Measurements from ENCODE around the gene CD300E.

CD300E gene

DNA sequence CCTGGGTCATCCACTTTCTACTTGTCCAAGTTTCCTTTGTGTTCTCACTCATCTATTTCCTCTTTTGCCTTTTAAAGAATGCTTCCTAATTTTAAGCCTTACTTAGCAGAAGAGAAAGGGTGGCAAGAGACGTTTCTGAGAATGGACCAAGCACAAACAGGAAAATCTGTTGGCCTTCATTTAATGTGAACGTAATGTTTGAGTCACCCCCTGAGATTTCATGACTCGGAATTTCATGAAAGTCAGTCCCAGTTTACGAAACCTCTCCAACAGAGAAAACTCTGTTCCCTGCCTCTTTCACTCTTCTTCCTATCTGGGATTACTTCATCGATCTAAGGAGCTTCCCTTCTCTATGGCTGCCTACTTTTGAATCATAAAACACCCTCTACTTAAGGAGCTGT is at the start of gene CD300E:
Gene CD300E, minus strand, starts transcription at position 46 of the 401 bp plus-strand sequence. CDS start 117 bp downstream, outside the sequence.
- Histone ChIP-seq H3K4me1 (ENCODE audit: control insufficient read depth, insufficient read depth, low read length) (peaks cover 5% of the 10 kb centered on the region), H3K4me3 (ENCODE audit: low read length) (no peak within 1 kb of the TSS), H3K27me3 (replicated peaks; ENCODE audit: control insufficient read depth, insufficient read depth, low read length) (peaks cover 33% of the 10 kb centered on the region), H3K9me3 (ENCODE audit: control insufficient read depth, low read length) (peaks cover 9% of the 10 kb centered on the region), H3K9ac (ENCODE audit: low read length) (no peak within 1 kb of the TSS), H3K36me3 (ENCODE audit: control insufficient read depth, insufficient read depth, low read length, severe bottlenecking) (no peaks in the 10 kb centered on the region)
- DNase-seq (ENCODE audit: low read depth) = no peak

- Histone ChIP-seq H3K4me3 (ENCODE audit: low read length) (no peak overlapping the region), H3K9ac (ENCODE audit: low read length) (no peak overlapping the region), H3K4me1 (ENCODE audit: control insufficient read depth, insufficient read depth, low read length) (no peaks in the 10 kb centered on the region), H3K27me3 (replicated peaks; ENCODE audit: control insufficient read depth, insufficient read depth, low read length) (peaks cover 48% of the 10 kb centered on the region), H3K9me3 (ENCODE audit: control insufficient read depth, low read length) (no peaks in the 10 kb centered on the region), H3K36me3 (ENCODE audit: control insufficient read depth, insufficient read depth, low read length, severe bottlenecking) (no peaks in the 10 kb centered on the region)
- DNase-seq (ENCODE audit: low read depth) = peak; percentile 74
These were observed 47.7 kb upstream of the CD300E start for GRCh38 chr17:74671031-74671771.

GRCh38 chr17:74670329-74670728 is 46.8 kb upstream of the CD300E start:
- Histone ChIP-seq H3K4me3 (ENCODE audit: low read length) (no peak overlapping the region), H3K9me3 (ENCODE audit: control insufficient read depth, low read length) (no peaks in the 10 kb centered on the region), H3K9ac (ENCODE audit: low read length) (no peak overlapping the region), H3K27me3 (replicated peaks; ENCODE audit: control insufficient read depth, insufficient read depth, low read length) (peaks cover 42% of the 10 kb centered on the region), H3K4me1 (ENCODE audit: control insufficient read depth, insufficient read depth, low read length) (no peaks in the 10 kb centered on the region), H3K36me3 (ENCODE audit: control insufficient read depth, insufficient read depth, low read length, severe bottlenecking) (no peaks in the 10 kb centered on the region)
- DNase-seq (ENCODE audit: low read depth) = no peak

- DNase-seq (ENCODE audit: low read depth) = no peak
- H3K36me3 ChIP-seq (ENCODE audit: control insufficient read depth, insufficient read depth, low read length, severe bottlenecking) = no peaks in the 10 kb centered on the region
- H3K4me1 ChIP-seq (ENCODE audit: control insufficient read depth, insufficient read depth, low read length) = no peaks in the 10 kb centered on the region
- H3K4me3 ChIP-seq (ENCODE audit: low read length) = no peak overlapping the region
- no peaks in the 10 kb centered on the region for H3K9me3 ChIP-seq (ENCODE audit: control insufficient read depth, low read length)
- no peak overlapping the region for H3K9ac ChIP-seq (ENCODE audit: low read length)
- peaks cover 36% of the 10 kb centered on the region for H3K27me3 ChIP-seq (replicated peaks; ENCODE audit: control insufficient read depth, insufficient read depth, low read length)
These were observed 40.0 kb upstream of the CD300E start for GRCh38 chr17:74663561-74663960.

GRCh38 chr17:74659889-74660288 is 36.4 kb upstream of the CD300E start:
- DNase-seq (ENCODE audit: low read depth) = no peak
- peaks cover 35% of the 10 kb centered on the region for H3K27me3 ChIP-seq (replicated peaks; ENCODE audit: control insufficient read depth, insufficient read depth, low read length)

GRCh38 chr17:74658620-74659019 is 35.1 kb upstream of the CD300E start:
- H3K9me3 ChIP-seq (ENCODE audit: control insufficient read depth, low read length) = no peaks in the 10 kb centered on the region

More at GRCh38 chr17:74659889-74660288, 36.4 kb upstream of the CD300E start:
- Histone ChIP-seq H3K9me3 (ENCODE audit: control insufficient read depth, low read length) (no peaks in the 10 kb centered on the region), H3K9ac (ENCODE audit: low read length) (no peak overlapping the region), H3K4me3 (ENCODE audit: low read length) (no peak overlapping the region), H3K4me1 (ENCODE audit: control insufficient read depth, insufficient read depth, low read length) (no peaks in the 10 kb centered on the region), H3K36me3 (ENCODE audit: control insufficient read depth, insufficient read depth, low read length, severe bottlenecking) (no peaks in the 10 kb centered on the region)

DNA sequence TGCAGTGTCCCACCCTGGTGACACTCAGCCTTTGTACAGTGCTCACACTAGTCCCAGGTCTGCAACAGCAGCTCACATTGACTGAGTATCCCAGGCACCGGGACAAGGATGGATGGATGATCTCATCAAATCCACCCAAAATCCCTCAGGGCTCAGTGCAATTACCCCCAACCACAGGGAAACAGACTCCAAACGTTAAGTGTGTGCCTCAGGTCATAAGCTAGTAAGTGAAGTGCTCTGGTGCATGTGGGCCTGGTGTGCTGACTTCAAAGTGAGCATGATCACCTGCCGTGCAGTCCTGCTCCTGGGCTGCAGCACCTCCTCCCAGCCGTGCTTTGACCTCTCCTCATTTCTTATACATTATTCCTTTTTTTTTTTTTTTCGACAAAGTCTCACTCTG is 31.2 kb upstream of the CD300E start:
- peaks cover 70% of the 10 kb centered on the region for H3K27me3 ChIP-seq (replicated peaks; ENCODE audit: control insufficient read depth, insufficient read depth, low read length)

More at GRCh38 chr17:74658620-74659019, 35.1 kb upstream of the CD300E start:
- peaks cover 40% of the 10 kb centered on the region for H3K27me3 ChIP-seq (replicated peaks; ENCODE audit: control insufficient read depth, insufficient read depth, low read length)
- H3K36me3 ChIP-seq (ENCODE audit: control insufficient read depth, insufficient read depth, low read length, severe bottlenecking) = no peaks in the 10 kb centered on the region
- no peak overlapping the region for H3K4me3 ChIP-seq (ENCODE audit: low read length)
- H3K4me1 ChIP-seq (ENCODE audit: control insufficient read depth, insufficient read depth, low read length) = no peaks in the 10 kb centered on the region
- H3K9ac ChIP-seq (ENCODE audit: low read length) = no peak overlapping the region
- DNase-seq (ENCODE audit: low read depth) = no peak

GRCh38 chr17:74652020-74652419 is 28.5 kb upstream of the CD300E start:
- Histone ChIP-seq H3K4me1 (ENCODE audit: control insufficient read depth, insufficient read depth, low read length) (no peaks in the 10 kb centered on the region), H3K27me3 (replicated peaks; ENCODE audit: control insufficient read depth, insufficient read depth, low read length) (peaks cover 75% of the 10 kb centered on the region), H3K9me3 (ENCODE audit: control insufficient read depth, low read length) (no peaks in the 10 kb centered on the region), H3K9ac (ENCODE audit: low read length) (no peak overlapping the region), H3K4me3 (ENCODE audit: low read length) (no peak overlapping the region), H3K36me3 (ENCODE audit: control insufficient read depth, insufficient read depth, low read length, severe bottlenecking) (no peaks in the 10 kb centered on the region)
- no peak for DNase-seq (ENCODE audit: low read depth)

More for the DNA sequence above, 31.2 kb upstream of the CD300E start:
- no peaks in the 10 kb centered on the region for H3K9me3 ChIP-seq (ENCODE audit: control insufficient read depth, low read length)
- DNase-seq (ENCODE audit: low read depth) = no peak
- H3K4me1 ChIP-seq (ENCODE audit: control insufficient read depth, insufficient read depth, low read length) = no peaks in the 10 kb centered on the region
- no peak overlapping the region for H3K9ac ChIP-seq (ENCODE audit: low read length)
- H3K36me3 ChIP-seq (ENCODE audit: control insufficient read depth, insufficient read depth, low read length, severe bottlenecking) = no peaks in the 10 kb centered on the region
- H3K4me3 ChIP-seq (ENCODE audit: low read length) = no peak overlapping the region

DNA sequence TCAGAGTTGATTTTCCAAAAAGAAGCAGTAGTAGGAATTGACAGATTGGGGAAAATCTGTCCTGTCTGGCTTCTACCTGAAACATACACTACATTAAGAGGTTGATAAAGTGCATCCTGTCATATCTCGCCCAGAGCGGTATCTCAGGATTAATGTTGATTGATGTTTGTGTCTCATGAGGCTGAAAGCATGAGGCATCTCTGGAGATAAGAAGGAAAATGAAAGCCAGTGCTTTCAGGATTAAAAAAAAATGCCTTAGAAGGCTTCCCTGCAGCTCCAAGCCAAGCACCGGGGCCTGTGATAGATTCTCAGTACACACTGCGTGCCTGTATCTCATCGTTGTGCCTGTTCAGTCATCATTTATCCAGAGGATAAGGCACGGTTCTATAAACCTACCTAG is 26.4 kb upstream of the CD300E start:
- Histone ChIP-seq H3K27me3 (replicated peaks; ENCODE audit: control insufficient read depth, insufficient read depth, low read length) (peaks cover 74% of the 10 kb centered on the region), H3K9ac (ENCODE audit: low read length) (no peak overlapping the region), H3K4me1 (ENCODE audit: control insufficient read depth, insufficient read depth, low read length) (no peaks in the 10 kb centered on the region), H3K4me3 (ENCODE audit: low read length) (no peak overlapping the region), H3K9me3 (ENCODE audit: control insufficient read depth, low read length) (no peaks in the 10 kb centered on the region), H3K36me3 (ENCODE audit: control insufficient read depth, insufficient read depth, low read length, severe bottlenecking) (no peaks in the 10 kb centered on the region)
- no peak for DNase-seq (ENCODE audit: low read depth)

DNA sequence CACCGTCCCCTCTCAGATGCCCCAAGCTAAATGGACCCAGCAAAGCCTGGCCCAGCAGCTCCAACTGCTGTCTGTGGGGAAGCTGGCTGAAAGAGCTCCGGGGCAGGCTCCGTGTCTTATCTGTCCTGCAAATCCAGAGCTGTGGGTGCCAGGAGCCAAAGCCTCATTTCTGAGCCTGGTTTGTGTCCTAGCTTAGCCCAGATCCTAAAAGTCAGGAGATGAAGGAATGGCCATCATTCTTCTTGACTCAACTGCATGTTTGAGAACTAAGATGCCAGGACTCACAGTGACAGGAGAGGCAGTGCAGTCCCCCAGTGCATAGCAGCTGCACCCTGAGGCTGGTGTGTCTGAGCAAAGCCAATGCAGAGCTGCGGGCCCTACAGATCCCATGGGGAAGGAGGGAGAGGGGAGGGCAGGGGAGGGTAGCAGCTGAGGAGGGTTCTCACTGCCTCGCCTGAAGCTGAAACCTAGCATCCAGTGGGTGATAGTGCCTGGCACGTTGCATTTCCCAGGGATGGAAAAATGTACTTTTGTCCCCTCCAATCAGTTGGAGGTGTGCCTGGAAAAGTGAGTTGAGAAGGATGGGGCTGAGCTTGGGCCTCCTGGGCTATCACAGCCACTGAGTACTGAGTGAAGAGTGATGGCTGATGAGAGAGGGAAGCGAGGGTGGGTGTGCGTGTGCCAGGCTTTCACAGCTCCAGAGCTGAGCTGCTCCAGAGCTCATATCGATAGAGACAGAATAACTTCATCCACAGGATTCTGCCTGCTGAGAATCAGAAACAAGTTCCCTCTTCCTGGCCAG is 24.5 kb upstream of the CD300E start:
- H3K9me3 ChIP-seq (ENCODE audit: control insufficient read depth, low read length) = peaks cover 2% of the 10 kb centered on the region
- no peak overlapping the region for H3K4me3 ChIP-seq (ENCODE audit: low read length)
- H3K27me3 ChIP-seq (replicated peaks; ENCODE audit: control insufficient read depth, insufficient read depth, low read length) = peaks cover 70% of the 10 kb centered on the region
- no peak overlapping the region for H3K9ac ChIP-seq (ENCODE audit: low read length)
- H3K4me1 ChIP-seq (ENCODE audit: control insufficient read depth, insufficient read depth, low read length) = no peaks in the 10 kb centered on the region
- H3K36me3 ChIP-seq (ENCODE audit: control insufficient read depth, insufficient read depth, low read length, severe bottlenecking) = no peaks in the 10 kb centered on the region
- no peak for DNase-seq (ENCODE audit: low read depth)

DNA sequence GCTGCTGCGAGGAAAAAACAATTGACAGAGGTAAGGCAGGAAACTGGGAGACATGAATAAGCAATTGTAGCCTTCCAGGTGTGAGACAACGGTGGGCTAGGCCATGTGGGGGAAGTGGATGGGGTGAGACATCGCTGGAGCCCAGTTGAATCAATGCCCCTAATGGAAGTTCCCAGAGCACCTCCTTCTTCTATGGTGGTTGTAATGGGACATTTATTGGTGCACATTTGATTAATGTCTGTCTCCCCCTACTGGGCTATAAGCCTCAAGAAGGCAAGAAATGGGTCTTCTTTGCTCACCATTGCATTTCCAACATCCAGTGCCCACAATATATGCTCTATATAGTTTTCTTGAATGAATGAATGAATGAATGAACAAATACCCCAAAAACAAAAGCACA is 22.7 kb upstream of the CD300E start:
- Histone ChIP-seq H3K36me3 (ENCODE audit: control insufficient read depth, insufficient read depth, low read length, severe bottlenecking) (no peaks in the 10 kb centered on the region), H3K27me3 (replicated peaks; ENCODE audit: control insufficient read depth, insufficient read depth, low read length) (peaks cover 66% of the 10 kb centered on the region), H3K9ac (ENCODE audit: low read length) (no peak overlapping the region), H3K4me3 (ENCODE audit: low read length) (no peak overlapping the region), H3K9me3 (ENCODE audit: control insufficient read depth, low read length) (peaks cover 2% of the 10 kb centered on the region), H3K4me1 (ENCODE audit: control insufficient read depth, insufficient read depth, low read length) (no peaks in the 10 kb centered on the region)
- no peak for DNase-seq (ENCODE audit: low read depth)

Data from adipocyte (in vitro differentiated cells).